SU-DHL-6 (cell line): ENCODE results near the gene PFDN1.

ENCODE experiments used
- EZH2phosphoT487 ChIP-seq: fragments of 200-600 bp; sonication (generic), shearing (Covaris generic); conservative IDR thresholded peaks from 2 replicates; pipeline ENCODE4 v1.6.1; 2018; ENCODE audit warnings: mild to moderate bottlenecking, antibody characterized with exemption, low read length, moderate library complexity, mixed read lengths
- TF ChIP-seq, protein P1 (sequence below): fragments of 200-600 bp; sonication (generic); IDR thresholded peaks from one replicate; pipeline ENCODE4 v1.5.1; 2017; ENCODE audit warnings: antibody characterized with exemption, mild to moderate bottlenecking, low read length, moderate library complexity; ENCODE audit not compliant: insufficient read depth, poor library complexity, severe bottlenecking

GRCh38 chr5:140327589-140327988 is 24.7 kb upstream of the PFDN1 start:
- TF ChIP-seq, protein P1, sequence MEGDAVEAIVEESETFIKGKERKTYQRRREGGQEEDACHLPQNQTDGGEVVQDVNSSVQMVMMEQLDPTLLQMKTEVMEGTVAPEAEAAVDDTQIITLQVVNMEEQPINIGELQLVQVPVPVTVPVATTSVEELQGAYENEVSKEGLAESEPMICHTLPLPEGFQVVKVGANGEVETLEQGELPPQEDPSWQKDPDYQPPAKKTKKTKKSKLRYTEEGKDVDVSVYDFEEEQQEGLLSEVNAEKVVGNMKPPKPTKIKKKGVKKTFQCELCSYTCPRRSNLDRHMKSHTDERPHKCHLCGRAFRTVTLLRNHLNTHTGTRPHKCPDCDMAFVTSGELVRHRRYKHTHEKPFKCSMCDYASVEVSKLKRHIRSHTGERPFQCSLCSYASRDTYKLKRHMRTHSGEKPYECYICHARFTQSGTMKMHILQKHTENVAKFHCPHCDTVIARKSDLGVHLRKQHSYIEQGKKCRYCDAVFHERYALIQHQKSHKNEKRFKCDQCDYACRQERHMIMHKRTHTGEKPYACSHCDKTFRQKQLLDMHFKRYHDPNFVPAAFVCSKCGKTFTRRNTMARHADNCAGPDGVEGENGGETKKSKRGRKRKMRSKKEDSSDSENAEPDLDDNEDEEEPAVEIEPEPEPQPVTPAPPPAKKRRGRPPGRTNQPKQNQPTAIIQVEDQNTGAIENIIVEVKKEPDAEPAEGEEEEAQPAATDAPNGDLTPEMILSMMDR, result no peak
- no peak for TF ChIP-seq EZH2phosphoT487
